HTERT RPE-1 (cell line): ENCODE data around the gene BDNF.
"Not testable (repeated sequence)": the region's sequence is repeated elsewhere in the genome, so short reads cannot be mapped to it uniquely, and the experiment has no call there.

Experiments
- in situ Hi-C: fragments of 300-500 bp; cut with MboI; formaldehyde crosslinking; loops from 4 replicates; pipeline ENCODE4 v1.14.3; 2020; ENCODE audit warnings: low sequenced_read_pairs

Gene BDNF

DNA sequence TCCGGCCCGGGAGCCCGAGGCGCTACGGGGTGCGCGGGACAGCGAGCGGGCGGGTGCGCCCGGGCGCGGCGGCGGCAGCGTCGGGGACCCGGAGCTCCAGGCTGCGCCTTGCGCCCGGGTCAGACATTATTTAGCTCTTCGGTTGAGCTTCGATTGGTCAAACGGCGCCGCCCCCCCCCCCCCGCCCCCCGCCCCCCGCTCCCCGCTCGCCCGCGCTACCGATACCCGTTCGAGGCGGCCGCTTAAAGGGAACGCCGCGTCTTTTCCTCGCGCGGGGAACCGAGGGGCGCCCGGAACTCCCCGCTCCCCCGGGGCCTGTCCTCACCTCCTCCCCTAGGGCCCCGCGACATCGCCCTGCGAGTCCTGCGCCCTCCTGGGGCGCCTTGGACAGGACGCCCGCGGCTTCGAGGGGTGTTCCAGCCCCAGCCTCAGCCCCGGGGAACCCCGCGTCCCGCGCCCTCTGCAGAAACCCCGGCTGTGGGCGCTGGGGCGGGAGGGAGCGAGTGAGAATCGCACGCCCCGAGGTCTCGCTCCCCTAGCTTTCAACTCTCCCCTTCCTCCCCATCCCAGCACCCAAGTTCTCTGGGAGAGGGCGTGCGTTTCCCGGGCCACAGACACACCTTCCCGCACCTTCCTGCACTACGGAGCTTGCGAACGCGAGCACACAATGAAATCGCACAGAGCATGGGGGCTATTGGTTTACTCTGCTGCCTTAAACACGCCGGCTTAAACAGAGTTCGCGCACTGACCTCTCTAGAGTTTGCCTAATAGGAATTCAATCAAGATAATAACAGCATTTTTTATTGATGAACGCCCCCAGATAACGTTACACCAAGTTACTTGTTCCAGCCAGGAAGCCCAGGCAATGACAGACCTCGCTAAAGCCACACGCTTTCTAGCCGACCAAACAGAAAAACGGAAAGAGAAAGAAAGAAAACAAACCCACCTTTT, at the start of gene BDNF:
BDNF (minus strand) TSS at position 105 of the 951 bp plus-strand sequence. CDS start 41,891 bp downstream, outside the sequence.
- in situ Hi-C loops, result no loop called here

DNA sequence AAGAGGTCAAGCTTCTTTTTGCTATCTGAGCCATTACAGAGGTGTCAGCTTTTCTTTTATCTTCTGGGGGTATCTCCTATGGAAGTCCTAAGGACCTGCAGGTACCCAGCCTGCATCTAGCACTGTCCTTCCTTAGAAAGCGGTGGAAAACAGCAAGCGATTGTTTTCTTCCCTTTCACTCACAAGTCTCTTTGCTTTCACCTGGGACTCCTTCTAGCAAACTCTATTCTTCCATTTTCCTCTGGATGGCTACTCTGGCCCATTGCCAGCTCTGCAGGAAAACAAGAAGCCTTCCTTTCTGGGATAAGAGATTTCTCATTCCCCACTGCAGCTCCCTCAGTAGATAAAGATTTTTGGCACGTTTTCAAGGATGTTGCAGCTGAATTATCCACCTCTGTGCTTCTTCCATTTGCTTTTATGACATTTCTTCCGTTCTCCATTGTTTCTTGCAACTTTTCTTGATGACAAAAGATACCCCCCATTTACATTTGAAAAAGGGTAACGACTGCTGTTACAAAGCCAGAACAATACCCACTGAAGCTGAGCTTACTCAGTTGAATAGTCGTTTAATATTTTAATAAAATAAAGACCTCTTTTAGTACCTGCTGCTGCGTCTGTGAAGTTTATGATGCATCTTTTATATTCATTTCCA, 40.2 kb upstream of the BDNF start:
- in situ Hi-C loops, result no loop called here

DNA sequence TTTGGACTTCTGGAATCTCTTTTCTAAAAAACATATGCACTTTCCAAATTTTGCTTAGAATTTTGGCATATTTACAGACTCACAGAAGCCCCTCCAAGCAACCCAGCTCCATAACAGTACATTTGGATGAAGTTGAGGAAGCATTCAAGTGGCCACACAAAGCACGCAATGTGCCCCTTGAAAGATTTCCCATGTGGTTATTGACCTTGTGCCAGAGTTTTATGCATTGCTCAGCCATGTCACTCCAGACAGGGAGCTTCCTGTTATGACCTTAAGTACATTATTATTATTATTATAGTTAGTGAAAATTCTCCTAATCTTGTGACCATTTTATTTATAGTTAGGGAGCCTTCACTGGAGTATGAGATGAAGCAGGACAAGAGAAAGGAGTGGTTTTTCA, 35.0 kb upstream of the BDNF start:
- in situ Hi-C loops, result no loop called here

DNA sequence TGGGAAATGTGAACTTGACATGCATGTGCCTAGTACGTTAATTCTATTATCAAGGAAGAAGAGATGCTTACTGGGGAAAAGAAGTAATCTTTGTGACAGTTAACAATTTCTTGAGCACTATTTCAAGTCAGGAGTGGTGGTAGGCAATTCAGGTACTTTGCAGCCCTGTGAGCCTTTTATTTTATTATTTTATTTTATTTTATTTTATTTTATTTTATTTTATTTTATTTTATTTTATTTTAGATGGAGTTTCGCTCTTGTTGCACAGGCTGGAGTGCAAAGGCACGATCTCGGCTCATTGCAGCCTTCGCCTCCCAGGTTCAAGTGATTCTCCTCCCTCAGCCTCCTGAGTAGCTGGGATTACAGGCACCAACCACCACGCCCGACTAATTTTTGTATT, 31.5 kb upstream of the BDNF start:
- in situ Hi-C loops, result not testable (repeated sequence)

DNA sequence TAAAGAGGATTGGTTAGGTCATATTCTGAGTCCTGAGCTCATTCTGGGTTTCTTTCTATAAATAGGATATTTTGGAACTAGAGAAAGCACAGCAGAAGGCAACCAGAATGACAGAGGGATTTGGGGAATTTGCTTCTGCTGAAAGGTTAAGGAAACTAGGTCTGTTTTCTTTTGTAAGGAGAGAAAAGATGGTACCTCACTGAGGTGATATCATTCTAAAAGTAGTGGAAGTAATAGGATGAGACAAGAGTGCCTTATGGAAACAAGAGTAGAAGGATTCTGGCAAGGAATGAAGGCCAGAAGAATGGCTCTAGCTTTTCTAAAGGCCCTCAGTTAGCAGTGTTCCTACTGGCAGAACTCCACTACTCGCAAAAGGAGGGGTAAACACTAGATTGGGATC, 26.7 kb upstream of the BDNF start:
- in situ Hi-C loops, result no loop called here

DNA sequence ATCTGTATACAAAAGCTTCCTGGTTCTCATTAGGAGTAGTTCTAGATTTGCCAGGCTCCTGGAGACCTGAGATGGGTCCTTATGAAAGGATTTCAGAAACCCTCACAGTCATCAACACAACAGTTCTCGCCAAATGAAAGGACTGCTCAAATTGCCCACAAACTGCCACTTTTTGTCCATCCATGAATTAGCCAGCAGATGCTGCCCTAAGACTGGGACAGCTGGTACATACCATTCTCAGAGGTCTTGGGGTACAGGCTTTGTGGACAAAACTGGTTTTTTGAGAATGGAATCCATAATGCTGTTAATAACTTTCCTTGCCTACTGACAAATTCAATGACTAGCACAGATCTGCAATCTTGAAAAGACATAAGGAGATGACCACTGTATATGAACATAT, 23.4 kb upstream of the BDNF start:
- in situ Hi-C loops, result no loop called here

DNA sequence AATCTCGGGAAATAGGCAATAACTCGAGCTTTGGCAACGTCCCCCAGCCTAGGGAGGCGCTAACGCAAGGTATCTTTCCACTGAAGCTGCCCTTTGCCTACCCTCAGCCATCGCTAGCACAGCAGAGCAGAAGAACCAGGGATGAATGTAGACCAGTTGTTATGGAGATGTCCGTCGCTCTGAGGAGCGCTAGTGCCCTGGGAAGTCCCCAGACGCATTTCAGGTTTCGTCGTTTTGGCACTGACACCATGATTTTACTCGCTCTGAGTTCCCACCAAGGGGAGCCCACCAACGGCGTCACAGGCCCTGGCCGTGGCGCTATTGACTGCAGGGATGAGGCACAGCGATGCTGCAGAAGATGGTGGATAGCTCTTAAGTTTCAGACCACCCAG, 22.7 kb upstream of the BDNF start:
- in situ Hi-C loops, result no loop called here

DNA sequence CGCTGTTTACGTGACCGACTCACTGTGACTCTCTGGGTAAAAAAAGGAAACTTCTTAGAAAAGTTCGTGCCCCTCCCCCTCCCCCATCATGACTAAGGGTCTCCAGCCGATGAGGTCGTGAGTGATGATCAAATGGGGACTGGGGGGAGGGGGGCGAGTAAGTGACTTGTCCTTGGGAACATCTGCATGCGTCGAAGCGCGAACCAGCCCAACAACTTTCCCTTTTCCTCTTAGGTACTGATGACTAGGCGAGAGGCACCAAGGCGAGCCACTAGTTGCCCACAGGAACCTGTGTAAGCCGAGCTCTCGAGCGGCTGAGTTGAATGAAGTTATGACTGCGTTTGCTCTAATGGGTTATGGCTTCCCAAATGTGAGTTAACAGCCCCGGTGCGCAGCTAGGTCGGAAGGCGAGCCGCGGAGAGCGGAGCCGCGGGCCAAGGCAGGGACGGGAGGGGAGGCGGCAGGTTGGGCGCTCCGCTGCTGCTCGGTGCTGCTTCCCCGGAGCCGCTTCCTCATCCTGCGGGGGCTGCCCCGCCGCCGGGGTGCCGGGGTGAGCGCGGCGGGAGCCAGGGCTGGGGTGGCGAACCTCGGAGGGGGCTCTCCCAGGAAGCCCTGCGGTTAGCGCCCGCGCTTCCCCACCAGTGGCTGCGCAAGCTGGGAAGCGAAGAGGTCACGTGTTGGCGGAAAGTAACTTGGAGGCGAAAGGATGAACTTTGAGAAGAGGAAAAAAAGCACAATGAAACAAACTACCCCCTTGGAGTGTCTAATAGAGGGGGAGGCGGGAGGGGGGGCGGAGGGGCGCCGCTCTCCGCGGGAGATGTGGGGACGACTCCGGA, 22.1 kb upstream of the BDNF start:
- in situ Hi-C loops, result no loop called here

DNA sequence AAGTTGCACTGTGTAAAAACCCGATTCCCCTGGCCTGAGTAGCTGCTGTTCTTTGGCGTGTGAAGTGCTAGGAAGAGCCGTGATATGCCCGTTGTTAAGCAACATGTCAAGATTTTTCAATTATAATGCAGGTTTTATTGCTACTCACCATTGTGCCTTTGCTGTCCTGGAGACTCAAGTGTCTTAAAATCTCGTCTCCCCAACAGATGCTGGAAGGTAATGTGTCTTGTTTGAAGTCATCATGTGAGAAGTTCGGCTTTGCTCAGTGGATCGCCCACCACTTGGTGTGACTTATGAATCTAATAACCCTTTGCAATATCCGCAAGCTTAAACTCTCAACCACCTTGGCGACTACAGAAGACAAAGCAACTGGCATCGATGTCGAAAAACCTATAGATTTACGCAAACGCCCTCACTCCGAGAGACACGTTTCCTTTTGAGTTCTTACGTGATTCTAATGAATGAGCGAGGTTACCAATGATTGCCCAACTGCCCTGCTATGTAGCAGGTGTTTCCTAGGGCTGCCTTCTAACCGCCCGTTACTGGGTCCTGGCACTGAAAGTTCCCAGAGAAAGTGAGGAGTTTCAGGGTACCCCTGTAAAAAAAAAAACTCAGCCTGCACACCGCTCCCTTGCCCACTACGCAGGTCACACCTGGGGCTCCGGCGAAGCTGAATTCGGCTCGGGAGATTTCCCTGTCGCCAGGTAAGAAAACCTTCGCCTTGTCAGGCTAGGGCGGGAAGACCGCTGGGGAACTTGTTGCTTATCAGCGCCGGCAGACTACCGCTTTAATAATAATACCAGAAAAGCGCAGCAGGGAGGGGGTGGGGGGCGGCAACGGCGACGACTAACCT, 21.2 kb upstream of the BDNF start:
- in situ Hi-C loops, result no loop called here

DNA sequence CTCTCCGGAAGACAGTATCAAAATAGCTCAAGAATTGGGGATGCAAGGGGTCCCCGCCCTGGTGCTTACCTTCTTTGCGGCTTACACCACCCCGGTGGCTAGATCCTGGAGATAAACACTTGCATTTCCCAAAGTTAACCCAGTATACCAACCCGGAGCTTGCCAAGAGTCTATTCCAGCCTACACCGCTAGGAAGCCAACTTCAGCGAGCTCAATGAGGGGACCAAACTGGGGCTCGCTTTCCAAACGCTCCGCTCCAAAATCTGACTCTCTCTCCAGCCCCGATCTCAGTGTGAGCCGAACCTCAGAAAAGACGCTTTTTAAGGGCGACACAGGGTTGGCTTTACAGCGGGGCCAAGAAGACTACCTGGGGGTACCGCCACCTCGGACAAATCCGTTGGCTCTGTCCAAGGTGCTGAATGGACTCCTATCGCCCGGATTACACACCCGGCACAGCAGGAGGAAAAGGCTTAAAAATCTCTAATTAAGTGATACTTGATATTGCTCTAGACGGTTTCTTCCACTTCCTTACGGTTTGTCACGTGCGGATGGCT, 20.1 kb upstream of the BDNF start:
- in situ Hi-C loops, result no loop called here

DNA sequence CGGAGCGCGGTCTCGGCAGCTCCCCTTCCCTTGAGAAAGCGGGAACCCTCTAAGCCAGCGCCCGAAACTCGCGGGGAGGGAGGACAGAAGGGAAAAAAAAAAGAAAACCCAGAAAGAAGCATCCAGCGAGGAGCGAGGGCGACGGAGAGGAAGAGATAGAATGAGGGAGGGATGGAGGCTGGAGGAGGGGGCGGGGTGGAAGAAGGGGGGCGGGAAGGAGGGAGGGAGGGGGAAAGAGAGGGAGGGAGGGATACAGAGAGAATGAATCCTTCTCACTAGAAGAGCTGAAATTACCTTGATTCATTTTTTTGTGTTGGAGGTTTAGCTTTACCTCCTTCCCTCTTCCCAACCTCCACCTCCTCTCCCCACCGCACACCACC, 19.3 kb upstream of the BDNF start:
- in situ Hi-C loops, result no loop called here

DNA sequence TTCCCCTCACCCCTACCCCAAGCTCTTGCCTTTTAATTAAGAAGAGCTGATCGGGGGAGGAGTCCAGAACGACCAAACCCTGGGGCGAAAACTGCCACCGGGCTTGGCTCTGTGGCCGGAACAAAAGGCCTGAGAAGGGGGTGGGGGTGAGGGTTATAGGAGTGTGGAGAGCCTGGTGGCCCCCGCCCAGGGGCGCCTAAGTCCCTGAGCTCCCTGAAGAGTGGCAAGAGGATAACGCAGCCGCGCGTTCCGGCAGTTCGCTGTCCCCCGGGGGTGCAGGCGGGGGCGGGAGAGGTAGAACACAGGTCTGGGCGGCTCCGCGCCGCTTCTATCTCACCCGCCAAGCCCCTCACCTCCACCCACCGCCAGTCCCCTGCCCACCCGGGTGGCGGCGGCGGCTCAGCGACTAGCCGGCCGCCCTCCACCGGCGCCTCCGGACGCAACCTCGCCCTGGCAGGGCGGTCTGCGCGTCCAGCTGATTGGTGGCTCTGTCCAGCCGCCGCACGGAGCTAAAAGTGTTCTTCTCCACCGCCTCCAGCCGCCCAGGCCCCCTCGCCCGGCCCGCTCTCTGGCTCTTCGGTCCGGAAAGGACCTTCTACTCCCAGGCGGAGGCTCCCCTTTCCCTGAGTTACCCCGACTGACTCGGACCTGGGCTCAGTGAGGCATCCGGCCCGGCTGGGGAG, 18.7 kb upstream of the BDNF start:
- in situ Hi-C loops, result no loop called here

DNA sequence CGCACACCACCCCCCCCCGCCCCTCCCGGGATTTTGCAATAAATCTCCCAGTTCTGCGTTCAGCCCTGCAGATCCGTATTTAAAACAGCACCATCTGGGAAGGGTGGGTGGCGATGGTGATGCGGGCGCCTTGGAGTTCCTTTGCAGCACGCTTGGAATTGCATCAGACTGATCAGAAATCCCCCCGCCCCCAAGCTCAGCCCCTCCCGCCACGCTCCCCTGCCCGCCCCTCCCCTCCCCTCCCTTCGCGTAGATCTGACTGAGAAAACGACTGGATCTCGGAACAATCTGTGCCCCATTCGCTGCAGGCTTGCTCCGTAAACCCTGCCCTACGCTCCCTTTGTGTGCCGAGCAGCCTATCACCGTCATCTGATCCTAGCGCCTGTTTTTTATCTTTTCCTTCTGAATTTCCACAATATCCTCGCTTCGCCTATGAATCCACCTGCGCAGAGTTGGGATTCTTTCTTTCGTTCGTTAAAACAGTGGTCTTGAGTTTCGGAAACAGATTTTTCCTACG, 18.1 kb upstream of the BDNF start:
- in situ Hi-C loops, result no loop called here

DNA sequence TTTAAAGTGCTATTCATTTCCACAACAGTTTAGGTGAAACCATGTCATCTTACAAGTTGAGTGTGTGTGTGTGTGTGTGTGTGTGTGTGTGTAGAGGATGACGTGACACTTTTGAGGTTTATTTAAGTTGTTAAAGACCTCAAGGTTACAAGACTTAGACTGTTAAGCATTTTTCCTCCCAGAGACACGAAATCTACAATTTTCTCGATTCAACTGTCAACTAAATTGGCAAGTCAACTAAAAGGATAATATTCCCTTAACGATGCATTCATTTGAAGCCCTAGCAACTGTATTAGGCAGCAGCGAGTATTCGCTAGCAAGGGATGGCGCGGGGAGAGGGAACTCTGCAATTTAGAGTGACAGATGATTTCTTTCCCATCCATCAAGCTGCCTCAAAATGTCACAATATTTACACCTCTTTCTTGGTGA, 17.6 kb upstream of the BDNF start:
- in situ Hi-C loops, result no loop called here

DNA sequence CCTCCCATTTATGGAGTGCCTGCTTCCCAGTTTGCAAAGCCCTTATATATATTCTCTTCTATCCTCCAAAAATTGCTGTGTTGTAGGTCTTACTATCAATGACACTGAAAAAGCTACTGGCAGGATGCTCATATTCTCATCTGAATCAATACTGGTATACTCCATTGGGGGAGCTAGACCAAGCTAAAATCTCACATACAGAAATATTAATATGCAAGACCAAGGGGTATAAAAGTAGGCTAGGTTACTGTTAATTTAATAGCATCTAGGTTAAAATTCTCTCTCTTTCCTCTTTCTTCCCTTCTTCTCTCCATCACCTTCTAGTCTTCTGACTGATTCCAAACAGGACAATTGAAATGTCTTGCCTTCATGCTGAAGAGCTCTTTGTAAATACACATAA, 17.1 kb upstream of the BDNF start:
- in situ Hi-C loops, result no loop called here

DNA sequence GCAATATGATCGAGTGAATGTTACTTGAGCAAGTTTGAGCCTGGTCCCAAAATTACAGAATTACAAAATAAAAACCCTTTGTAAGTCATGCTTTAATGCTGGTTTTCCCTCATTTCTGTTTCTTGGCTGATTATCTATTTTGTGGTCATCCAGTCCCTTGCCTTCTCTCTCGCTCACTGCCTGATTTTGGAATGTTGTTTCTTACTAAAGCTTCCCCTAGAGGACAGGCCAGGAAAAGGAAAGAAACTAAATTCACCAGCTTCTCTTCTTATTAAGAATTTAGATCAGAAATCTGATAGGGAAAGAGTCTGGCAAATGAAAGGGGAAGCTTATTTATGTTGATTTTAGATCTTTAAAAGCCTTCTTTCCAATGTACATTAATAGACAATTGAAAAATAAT, 16.6 kb upstream of the BDNF start:
- in situ Hi-C loops, result no loop called here

DNA sequence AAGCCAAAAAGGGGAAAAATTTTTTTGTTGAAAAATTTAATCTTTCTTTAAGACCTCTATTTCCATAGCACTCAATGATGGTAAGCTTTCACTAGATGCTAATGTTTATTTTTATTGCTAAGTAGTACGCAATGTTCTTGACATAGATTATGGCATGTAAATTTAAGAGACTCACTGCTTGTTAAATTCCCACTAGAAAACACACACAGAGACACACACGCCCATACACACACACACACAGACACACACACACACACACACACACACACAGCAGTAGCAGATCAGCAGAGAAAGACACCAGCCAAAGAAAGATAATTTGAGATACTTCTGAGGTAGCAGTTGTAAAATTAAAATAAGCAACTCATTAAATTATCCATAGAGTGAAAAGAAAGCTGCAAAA, 16.0 kb upstream of the BDNF start:
- in situ Hi-C loops, result no loop called here

DNA sequence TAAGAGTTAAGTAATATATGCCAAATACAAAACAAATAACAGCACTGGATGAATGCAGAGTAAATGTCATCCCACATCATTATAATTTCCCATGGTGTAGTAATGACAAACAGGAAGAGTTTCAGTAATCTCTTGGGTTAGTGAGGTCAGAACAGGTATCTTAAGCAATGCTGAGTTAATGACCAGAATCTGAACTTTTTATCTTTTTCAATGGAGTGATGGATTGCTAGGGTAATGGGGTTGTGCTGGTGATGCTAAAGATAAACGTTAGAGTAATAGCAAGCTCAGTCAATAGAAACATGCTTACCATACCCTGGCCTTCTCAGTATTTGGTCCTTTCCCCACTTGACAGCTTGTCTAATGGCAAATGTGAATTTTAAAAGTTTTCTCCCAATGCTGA, 11.5 kb upstream of the BDNF start:
- in situ Hi-C loops, result no loop called here

DNA sequence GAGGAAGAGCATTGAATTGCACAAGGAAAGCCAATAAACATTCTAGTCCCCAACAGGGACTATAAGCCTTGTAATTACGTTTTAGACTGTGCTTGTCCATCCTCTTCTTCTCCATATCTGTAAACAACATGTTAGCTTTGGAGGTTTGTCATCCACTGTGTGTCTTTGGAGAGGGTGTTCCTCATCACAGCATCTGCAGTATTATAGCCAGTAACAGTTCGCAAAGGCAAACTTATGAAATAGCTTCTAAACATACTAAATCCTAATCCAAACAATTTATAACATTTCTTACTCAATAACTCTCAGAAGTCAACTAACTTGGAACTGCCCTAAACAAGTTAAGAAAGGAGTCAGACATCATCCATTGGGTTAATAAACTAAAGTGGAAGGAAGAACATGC, 10.3 kb upstream of the BDNF start:
- in situ Hi-C loops, result no loop called here
